ENCODE measurements around the gene PROX1. TPM values are rescaled to one million over a fixed set of nuclear protein-coding genes. Genes with fewer than 3 reads are reported as not detected.

PROX1 gene
- total and polyA plus RNA-seq, 9 of the 15 experiments (the other 6 are each of a cell fraction or from before 2014, with no cell fraction given), result 0.14 to 0.22 TPM; not detected in 7

DNA sequence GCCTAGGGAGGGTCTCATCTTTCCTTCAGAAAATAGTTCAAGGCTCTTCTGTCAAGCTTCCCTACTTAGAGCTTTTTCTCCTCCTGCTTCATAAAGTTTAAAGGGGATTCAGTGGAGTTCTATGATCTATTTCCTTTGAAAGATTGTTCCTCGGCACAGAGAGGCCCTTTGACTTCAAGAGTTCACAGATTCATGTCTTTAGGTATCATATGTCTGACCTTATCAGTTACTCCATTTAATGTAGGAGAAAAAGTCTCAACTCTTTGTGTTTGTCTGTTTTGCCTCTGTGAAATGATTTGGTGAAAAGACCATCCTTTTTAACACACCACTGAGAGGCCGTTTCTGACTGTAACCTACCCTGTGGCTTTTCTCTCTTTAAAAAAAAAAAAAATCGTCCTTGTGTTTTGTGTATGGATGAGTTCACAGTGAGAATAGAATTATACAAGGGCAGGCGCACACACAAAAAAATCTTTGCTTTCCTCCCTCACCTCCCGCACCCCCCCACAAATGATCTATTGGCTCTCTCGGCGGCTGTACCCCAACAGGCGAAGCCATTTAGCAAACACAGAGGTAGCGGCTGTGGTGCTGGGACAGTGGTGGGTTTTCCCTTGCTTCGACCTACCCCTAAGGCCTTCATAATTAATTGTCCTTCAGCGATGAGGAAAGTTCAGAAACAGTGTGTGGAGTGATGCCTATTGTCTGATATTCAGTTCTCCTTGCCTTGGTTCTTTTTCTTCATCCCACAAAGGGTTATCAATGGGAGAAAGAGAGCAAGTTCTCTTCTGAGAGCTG is 29.6 kb downstream of the PROX1 start:
- POLR2A ChIA-PET, result no interaction called here
- no peak overlapping the region for H3K4me3 ChIP-seq
- H3K79me2 ChIP-seq (ENCODE audit: control insufficient read depth, insufficient read depth, low read length), result no peaks in the 10 kb centered on the region
- H3K9me1 ChIP-seq (ENCODE audit: control insufficient read depth, insufficient read depth, low read length), result no peaks in the 10 kb centered on the region
- H3K4me2 ChIP-seq (ENCODE audit: insufficient read depth, low read length), result no peak overlapping the region
- FAIRE-seq (no peak), ATAC-seq (no peak), DNase-seq (ENCODE audit: extremely low read depth in 1 of 4, low spot score in 3 of 4) (no peak)
- in situ Hi-C loops (cut with MboI), result no loop called here
- H3K9ac ChIP-seq (ENCODE audit: insufficient read depth in 1 of 2, low read depth in 2 of 2, low read length in 2 of 2), result no peak overlapping the region
- CTCF ChIA-PET (ENCODE audit: low intra/inter-chr PET ratio), result no interaction called here
- H2AFZ ChIP-seq (ENCODE audit: low read depth, low read length), result no peak overlapping the region
- no peaks in the 10 kb centered on the region for H3K4me1 ChIP-seq (replicated peaks in 1 of 2; ENCODE audit: control insufficient read depth in 2 of 2, insufficient read depth in 2 of 2, low read length in 2 of 2)
- no peaks in the 10 kb centered on the region for H3K9me3 ChIP-seq (replicated peaks; ENCODE audit: control insufficient read depth, insufficient read depth, low read depth, low read length)
- no TSS peak for BruUV-seq (replicated peaks)
- H4K20me1 ChIP-seq (replicated peaks; ENCODE audit: control insufficient read depth, insufficient read depth, low read length), result no peaks in the 10 kb centered on the region
- H3K36me3 ChIP-seq (ENCODE audit: control insufficient read depth, insufficient read depth, low read length), result no peaks in the 10 kb centered on the region
- peaks cover 9 to 25% of the 10 kb centered on the region in 2 experiments for H3K27me3 ChIP-seq (ENCODE audit: control insufficient read depth in 2 of 2, insufficient read depth in 2 of 2, low read length in 2 of 2)
- H3K27ac ChIP-seq (ENCODE audit: extremely low read depth, low read depth, low read length), result no peak overlapping the region
- intact Hi-C loops (cut with micrococcal nuclease), result no loop called here
- WGBS (ENCODE audit: insufficient coverage, low coverage, missing lambda C conversion rate), result 3% methylated on average over 11 of the region's 11 CpGs
- TF ChIP-seq ZKSCAN8 (CRISPR knock-in tag; IDR thresholded peaks at IDR 0.05) (no peak), KAT8 (IDR thresholded peaks at IDR 0.05; ENCODE audit: low read depth) (no peak), PTRF (tag; IDR thresholded peaks at IDR 0.05) (no peak), PHF21A (IDR thresholded peaks at IDR 0.05; ENCODE audit: borderline replicate concordance, low read depth) (no peak), CBFB (CRISPR knock-in tag; IDR thresholded peaks at IDR 0.05) (no peak), ELF4 (CRISPR knock-in tag; IDR thresholded peaks at IDR 0.05) (no peak)
- TF ChIP-seq, protein P1, sequence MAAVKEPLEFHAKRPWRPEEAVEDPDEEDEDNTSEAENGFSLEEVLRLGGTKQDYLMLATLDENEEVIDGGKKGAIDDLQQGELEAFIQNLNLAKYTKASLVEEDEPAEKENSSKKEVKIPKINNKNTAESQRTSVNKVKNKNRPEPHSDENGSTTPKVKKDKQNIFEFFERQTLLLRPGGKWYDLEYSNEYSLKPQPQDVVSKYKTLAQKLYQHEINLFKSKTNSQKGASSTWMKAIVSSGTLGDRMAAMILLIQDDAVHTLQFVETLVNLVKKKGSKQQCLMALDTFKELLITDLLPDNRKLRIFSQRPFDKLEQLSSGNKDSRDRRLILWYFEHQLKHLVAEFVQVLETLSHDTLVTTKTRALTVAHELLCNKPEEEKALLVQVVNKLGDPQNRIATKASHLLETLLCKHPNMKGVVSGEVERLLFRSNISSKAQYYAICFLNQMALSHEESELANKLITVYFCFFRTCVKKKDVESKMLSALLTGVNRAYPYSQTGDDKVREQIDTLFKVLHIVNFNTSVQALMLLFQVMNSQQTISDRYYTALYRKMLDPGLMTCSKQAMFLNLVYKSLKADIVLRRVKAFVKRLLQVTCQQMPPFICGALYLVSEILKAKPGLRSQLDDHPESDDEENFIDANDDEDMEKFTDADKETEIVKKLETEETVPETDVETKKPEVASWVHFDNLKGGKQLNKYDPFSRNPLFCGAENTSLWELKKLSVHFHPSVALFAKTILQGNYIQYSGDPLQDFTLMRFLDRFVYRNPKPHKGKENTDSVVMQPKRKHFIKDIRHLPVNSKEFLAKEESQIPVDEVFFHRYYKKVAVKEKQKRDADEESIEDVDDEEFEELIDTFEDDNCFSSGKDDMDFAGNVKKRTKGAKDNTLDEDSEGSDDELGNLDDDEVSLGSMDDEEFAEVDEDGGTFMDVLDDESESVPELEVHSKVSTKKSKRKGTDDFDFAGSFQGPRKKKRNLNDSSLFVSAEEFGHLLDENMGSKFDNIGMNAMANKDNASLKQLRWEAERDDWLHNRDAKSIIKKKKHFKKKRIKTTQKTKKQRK (IDR thresholded peaks at IDR 0.05; ENCODE audit: borderline replicate concordance, low read depth, low read length), result no peak
- TF ChIP-seq, protein P2, sequence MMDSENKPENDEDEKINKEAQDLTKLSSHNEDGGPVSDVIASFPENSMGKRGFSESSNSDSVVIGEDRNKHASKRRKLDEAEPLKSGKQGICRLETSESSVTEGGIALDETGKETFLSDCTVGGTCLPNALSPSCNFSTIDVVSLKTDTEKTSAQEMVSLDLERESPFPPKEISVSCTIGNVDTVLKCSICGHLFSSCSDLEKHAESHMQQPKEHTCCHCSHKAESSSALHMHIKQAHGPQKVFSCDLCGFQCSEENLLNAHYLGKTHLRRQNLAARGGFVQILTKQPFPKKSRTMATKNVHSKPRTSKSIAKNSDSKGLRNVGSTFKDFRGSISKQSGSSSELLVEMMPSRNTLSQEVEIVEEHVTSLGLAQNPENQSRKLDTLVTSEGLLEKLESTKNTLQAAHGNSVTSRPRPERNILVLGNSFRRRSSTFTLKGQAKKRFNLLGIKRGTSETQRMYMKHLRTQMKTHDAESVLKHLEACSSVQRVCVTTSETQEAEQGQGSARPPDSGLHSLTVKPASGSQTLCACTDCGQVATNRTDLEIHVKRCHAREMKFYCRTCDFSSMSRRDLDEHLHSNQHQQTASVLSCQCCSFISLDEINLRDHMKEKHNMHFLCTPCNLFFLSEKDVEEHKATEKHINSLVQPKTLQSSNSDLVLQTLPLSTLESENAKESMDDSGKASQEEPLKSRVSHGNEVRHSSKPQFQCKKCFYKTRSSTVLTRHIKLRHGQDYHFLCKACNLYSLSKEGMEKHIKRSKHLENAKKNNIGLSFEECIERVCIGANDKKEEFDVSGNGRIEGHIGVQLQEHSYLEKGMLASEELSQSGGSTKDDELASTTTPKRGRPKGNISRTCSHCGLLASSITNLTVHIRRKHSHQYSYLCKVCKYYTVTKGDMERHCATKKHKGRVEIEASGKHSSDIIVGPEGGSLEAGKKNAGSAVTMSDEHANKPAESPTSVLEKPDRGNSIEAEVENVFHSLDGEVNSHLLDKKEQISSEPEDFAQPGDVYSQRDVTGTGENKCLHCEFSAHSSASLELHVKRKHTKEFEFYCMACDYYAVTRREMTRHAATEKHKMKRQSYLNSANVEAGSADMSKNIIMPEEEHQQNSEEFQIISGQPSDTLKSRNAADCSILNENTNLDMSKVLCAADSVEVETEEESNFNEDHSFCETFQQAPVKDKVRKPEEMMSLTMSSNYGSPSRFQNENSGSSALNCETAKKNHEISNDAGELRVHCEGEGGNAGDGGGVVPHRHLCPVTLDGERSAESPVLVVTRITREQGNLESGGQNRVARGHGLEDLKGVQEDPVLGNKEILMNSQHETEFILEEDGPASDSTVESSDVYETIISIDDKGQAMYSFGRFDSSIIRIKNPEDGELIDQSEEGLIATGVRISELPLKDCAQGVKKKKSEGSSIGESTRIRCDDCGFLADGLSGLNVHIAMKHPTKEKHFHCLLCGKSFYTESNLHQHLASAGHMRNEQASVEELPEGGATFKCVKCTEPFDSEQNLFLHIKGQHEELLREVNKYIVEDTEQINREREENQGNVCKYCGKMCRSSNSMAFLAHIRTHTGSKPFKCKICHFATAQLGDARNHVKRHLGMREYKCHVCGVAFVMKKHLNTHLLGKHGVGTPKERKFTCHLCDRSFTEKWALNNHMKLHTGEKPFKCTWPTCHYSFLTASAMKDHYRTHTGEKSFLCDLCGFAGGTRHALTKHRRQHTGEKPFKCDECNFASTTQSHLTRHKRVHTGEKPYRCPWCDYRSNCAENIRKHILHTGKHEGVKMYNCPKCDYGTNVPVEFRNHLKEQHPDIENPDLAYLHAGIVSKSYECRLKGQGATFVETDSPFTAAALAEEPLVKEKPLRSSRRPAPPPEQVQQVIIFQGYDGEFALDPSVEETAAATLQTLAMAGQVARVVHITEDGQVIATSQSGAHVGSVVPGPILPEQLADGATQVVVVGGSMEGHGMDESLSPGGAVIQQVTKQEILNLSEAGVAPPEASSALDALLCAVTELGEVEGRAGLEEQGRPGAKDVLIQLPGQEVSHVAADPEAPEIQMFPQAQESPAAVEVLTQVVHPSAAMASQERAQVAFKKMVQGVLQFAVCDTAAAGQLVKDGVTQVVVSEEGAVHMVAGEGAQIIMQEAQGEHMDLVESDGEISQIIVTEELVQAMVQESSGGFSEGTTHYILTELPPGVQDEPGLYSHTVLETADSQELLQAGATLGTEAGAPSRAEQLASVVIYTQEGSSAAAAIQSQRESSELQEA (IDR thresholded peaks at IDR 0.05; ENCODE audit: low read depth), result no peak
- TF ChIP-seq, protein P3, sequence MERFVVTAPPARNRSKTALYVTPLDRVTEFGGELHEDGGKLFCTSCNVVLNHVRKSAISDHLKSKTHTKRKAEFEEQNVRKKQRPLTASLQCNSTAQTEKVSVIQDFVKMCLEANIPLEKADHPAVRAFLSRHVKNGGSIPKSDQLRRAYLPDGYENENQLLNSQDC (CRISPR knock-in tag; IDR thresholded peaks at IDR 0.05), result no peak

Data from K562 (cell line).